A673 (cell line): ENCODE results near the gene CDC25B. TPM values are rescaled to one million over a fixed set of nuclear protein-coding genes. Genes with fewer than 3 reads are reported as not detected.
"Not testable (repeated sequence)": the region's sequence is repeated elsewhere in the genome, so short reads cannot be mapped to it uniquely, and the experiment has no call there.

Source experiments
- BruUV-seq: library from RNA; stranded (reverse); fragments of 400-500 nt; replicated peaks from 2 replicates; lab custom pipeline; 2021; lab: Mats Ljungman, UMichigan
- CTCF ChIA-PET: fragments of 300-600 bp; sonication (Branson Sonifier 250); formaldehyde crosslinking; loops from one replicate; lab custom pipeline; 2022; ENCODE audit warnings: antibody characterized with exemption; lab: Charles Lee
- POLR2A ChIA-PET: fragments of 300-600 bp; sonication (Branson Sonifier 250); formaldehyde crosslinking; loops from one replicate; lab custom pipeline; 2022; ENCODE audit warnings: antibody characterized with exemption; ENCODE audit not compliant: low non-redundant PET; lab: Charles Lee
- DNase-seq: peaks from one replicate; pipeline ENCODE4 v3.0.0-alpha.2; 2015; ENCODE audit warnings: low spot score
- H3K27ac ChIP-seq: fragments of 200-600 bp; sonication (generic); 2 replicates; pipeline ENCODE4 v1.5.1; 2016; ENCODE audit warnings: mixed run types, low read depth, mild to moderate bottlenecking, mixed read lengths, antibody characterized with exemption, low read length; ENCODE audit not compliant: poor library complexity, severe bottlenecking
- H3K27me3 ChIP-seq: fragments of 200-600 bp; sonication (generic); replicated peaks from 2 replicates; pipeline ENCODE4 v1.6.1; 2017; ENCODE audit warnings: mixed run types, low read depth, mild to moderate bottlenecking, mixed read lengths, antibody characterized with exemption, low read length; ENCODE audit not compliant: insufficient read depth, poor library complexity
- H3K36me3 ChIP-seq: fragments of 200-600 bp; sonication (generic); 2 replicates; pipeline ENCODE4 v1.6.1; 2016; ENCODE audit warnings: mixed run types, mild to moderate bottlenecking, mixed read lengths, antibody characterized with exemption, low read length; ENCODE audit not compliant: insufficient read depth, poor library complexity, severe bottlenecking
- H3K4me1 ChIP-seq: fragments of 200-600 bp; sonication (generic); 2 replicates; pipeline ENCODE4 v1.6.1; 2017; ENCODE audit warnings: mixed run types, mild to moderate bottlenecking, mixed read lengths, antibody characterized with exemption, low read length; ENCODE audit not compliant: insufficient read depth, poor library complexity, severe bottlenecking
- H3K4me3 ChIP-seq: fragments of 200-600 bp; sonication (generic); 2 replicates; pipeline ENCODE4 v1.5.1; 2016; ENCODE audit warnings: low read depth, mixed run types, mild to moderate bottlenecking, mixed read lengths, low read length; ENCODE audit not compliant: poor library complexity, severe bottlenecking
- H3K9me3 ChIP-seq: fragments of 200-600 bp; sonication (generic); 2 replicates; pipeline ENCODE4 v1.6.1; 2016; ENCODE audit warnings: mixed run types, low read depth, mild to moderate bottlenecking, mixed read lengths, antibody characterized with exemption, low read length; ENCODE audit not compliant: poor library complexity, severe bottlenecking
- EZH2 ChIP-seq: fragments of 200-600 bp; sonication (generic); IDR thresholded peaks from 2 replicates; pipeline ENCODE4 v1.6.1; 2017; ENCODE audit warnings: borderline replicate concordance, low read depth, mild to moderate bottlenecking, mixed read lengths, antibody characterized with exemption, low read length; ENCODE audit not compliant: poor library complexity, severe bottlenecking
- intact Hi-C: fragments of 100-400 bp; cut with micrococcal nuclease; formaldehyde crosslinking; loops from one replicate; pipeline ENCODE4 v1.10.0; 2022; ENCODE audit not compliant: unreplicated experiment
- total RNA-seq: library from RNA; stranded (reverse); gene quantifications from 2 replicates; pipeline ENCODE4 v1.2.3, GENCODE V29; 2021
- TF ChIP-seq, protein P1 (sequence below): fragments of 300-800, 200-600 bp; sonication (generic); conservative IDR thresholded peaks from 2 replicates; pipeline ENCODE4 v1.5.1; 2017; ENCODE audit warnings: low read depth, mild to moderate bottlenecking, antibody characterized with exemption, low read length, moderate library complexity, mixed read lengths

CDC25B gene
- total RNA-seq, 1 experiment from 2014 or later = 119 TPM

DNA sequence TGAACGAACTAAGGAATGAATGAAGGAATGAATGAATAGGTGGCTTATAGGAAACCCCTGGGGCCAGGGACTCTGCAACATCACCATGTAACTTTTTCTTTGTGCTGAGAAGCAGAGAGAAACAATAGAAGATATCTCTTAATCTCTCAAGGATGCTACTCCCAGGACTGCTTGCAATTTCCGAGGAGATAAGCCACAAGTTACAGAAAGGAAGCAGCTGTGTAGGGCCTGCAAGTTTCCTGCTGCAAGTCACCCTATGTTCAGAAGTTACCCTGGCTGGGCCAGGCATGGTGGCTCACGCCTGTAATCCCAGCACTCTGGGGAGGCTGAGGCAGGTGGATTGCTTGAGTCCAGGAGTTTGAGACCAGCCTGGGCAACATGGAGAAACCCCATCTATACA, 43.2 kb downstream of the CDC25B start:
- Histone ChIP-seq H3K4me3 (no peak overlapping the region), H3K27me3 (no peaks in the 10 kb centered on the region), H3K9me3 (no peaks in the 10 kb centered on the region), H3K36me3 (no peaks in the 10 kb centered on the region), H3K27ac (no peak overlapping the region), H3K4me1 (no peaks in the 10 kb centered on the region)
- no peak for TF ChIP-seq EZH2
- DNase-seq = no peak
- BruUV-seq = no TSS peak
- ChIA-PET POLR2A (no interaction called here), CTCF (no interaction called here)
- intact Hi-C loops = no loop called here

DNA sequence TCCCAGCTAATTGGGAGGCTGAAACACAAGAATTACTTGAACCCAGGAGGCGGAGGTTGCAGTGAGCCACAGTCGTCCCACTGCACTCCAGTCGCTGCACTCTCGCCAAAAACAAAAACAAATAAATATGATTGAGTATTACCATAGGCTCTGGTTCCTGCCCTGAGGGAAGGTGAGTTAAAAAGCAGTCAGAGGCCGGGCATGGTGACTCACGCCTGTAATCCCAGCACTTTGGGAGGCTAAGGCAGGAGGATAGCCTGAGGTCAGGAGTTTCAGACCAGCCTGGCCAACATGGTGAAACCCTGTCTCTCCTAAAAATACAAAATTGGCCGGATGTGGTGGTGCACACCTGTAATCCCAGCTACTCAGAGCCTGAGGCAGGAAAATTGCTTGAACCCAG, 44.1 kb downstream of the CDC25B start:
- CTCF ChIA-PET, BruUV-seq, H3K4me3 ChIP-seq, H3K4me1 ChIP-seq, H3K9me3 ChIP-seq, H3K27ac ChIP-seq, POLR2A ChIA-PET, intact Hi-C loops, H3K27me3 ChIP-seq, H3K36me3 ChIP-seq, DNase-seq: not testable (repeated sequence)

DNA sequence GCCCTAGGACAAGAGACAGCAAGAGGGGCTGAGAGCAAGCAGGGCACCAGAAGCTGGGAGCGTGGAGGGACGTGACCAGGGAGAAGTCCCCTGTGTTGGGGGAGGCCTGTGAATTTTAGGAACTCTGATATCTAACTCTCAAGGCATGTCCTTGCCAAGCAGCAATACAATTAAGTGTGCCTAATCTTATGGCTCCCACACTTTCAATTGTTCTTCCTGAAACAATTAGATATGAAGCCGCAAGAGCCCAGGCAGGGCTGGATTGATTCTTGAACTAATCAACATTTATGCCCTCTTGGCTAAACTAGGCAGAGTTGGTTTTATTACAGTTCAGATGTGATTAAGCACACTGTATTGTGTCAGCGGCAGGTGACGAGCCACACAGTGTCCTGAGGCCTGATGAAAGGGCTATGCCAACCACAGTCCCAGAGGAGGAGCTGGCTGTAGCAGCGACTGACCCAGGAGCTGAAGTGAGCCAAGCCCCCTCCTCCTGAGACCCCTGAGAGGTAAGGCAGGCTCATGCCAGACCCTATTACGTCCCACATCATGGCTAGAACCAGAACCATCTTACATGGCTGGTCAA, 46.3 kb downstream of the CDC25B start:
- Histone ChIP-seq H3K4me3 (no peak overlapping the region), H3K27me3 (no peaks in the 10 kb centered on the region), H3K27ac (no peak overlapping the region), H3K36me3 (no peaks in the 10 kb centered on the region), H3K9me3 (no peaks in the 10 kb centered on the region), H3K4me1 (no peaks in the 10 kb centered on the region)
- intact Hi-C loops = no loop called here
- ChIA-PET CTCF (no interaction called here), POLR2A (no interaction called here)
- no peak for TF ChIP-seq EZH2
- TF ChIP-seq, protein P1, sequence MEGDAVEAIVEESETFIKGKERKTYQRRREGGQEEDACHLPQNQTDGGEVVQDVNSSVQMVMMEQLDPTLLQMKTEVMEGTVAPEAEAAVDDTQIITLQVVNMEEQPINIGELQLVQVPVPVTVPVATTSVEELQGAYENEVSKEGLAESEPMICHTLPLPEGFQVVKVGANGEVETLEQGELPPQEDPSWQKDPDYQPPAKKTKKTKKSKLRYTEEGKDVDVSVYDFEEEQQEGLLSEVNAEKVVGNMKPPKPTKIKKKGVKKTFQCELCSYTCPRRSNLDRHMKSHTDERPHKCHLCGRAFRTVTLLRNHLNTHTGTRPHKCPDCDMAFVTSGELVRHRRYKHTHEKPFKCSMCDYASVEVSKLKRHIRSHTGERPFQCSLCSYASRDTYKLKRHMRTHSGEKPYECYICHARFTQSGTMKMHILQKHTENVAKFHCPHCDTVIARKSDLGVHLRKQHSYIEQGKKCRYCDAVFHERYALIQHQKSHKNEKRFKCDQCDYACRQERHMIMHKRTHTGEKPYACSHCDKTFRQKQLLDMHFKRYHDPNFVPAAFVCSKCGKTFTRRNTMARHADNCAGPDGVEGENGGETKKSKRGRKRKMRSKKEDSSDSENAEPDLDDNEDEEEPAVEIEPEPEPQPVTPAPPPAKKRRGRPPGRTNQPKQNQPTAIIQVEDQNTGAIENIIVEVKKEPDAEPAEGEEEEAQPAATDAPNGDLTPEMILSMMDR = no peak
- no peak for DNase-seq
- no TSS peak for BruUV-seq

- CTCF ChIA-PET = no interaction called here
- H3K4me1 ChIP-seq = no peaks in the 10 kb centered on the region
- H3K4me3 ChIP-seq = no peak overlapping the region
- no peaks in the 10 kb centered on the region for H3K9me3 ChIP-seq
- no peaks in the 10 kb centered on the region for H3K36me3 ChIP-seq
- BruUV-seq = no TSS peak
- TF ChIP-seq EZH2 = no peak
- TF ChIP-seq, protein P1 = no peak
- no peak overlapping the region for H3K27ac ChIP-seq
- POLR2A ChIA-PET = no interaction called here
- H3K27me3 ChIP-seq = no peaks in the 10 kb centered on the region
- DNase-seq = no peak
- intact Hi-C loops = no loop called here
Observed at GRCh38 chr20:3843490-3843889, 47.4 kb downstream of the CDC25B start.

- DNase-seq, H3K4me3 ChIP-seq, H3K27ac ChIP-seq, BruUV-seq, intact Hi-C loops, H3K36me3 ChIP-seq, H3K27me3 ChIP-seq, H3K9me3 ChIP-seq, POLR2A ChIA-PET, CTCF ChIA-PET, H3K4me1 ChIP-seq: not testable (repeated sequence)
Observed at GRCh38 chr20:3843990-3844619, 48.0 kb downstream of the CDC25B start.
